ENCODE data around the gene PRR16.

The PRR16 gene

DNA sequence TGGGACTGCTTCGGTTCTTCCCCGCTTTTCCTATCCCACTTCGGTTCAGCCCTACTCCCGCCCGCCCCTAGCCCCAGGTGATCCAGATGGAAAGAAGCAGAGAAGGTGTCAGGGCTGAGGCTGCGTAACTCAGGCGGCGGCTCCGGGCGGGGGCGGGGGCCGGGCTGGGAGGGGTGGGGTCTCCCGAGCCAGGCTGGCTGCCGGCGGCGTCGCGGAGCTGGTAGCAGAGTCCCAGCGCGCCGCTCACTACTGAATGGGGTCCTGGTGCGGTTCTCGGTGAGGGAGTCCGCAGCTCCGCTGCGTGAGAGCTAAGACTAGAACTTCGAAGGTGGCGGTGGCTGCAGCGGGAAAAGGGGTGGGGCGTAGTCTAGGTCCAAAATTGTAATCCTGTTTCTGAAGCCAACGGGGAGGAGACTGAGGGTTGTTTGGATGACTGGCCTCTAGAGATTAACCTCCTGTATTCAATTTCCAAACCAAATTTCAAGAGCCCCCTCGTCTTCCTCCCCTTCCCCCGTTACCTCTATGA, 1.4 kb downstream of the PRR16 start:
- no peaks in the 10 kb centered on the region for H3K9me3 Mint-ChIP-seq
- H3K4me1 Mint-ChIP-seq, result peaks cover 20% of the 10 kb centered on the region
- TF ChIP-seq CTCF (IDR thresholded peaks at IDR 0.05; ENCODE audit: unreplicated experiment in 3 of 3), result no peak
- no peaks in the 10 kb centered on the region for H3K36me3 Mint-ChIP-seq (ENCODE audit: low read depth)
- H3K27me3 Mint-ChIP-seq (ENCODE audit: low read depth), result peaks cover 53% of the 10 kb centered on the region
- no peak overlapping the region for H3K27ac Mint-ChIP-seq
- peak overlapping the region; percentile 88 to 93 (median 93) for H3K4me3 Mint-ChIP-seq

DNA sequence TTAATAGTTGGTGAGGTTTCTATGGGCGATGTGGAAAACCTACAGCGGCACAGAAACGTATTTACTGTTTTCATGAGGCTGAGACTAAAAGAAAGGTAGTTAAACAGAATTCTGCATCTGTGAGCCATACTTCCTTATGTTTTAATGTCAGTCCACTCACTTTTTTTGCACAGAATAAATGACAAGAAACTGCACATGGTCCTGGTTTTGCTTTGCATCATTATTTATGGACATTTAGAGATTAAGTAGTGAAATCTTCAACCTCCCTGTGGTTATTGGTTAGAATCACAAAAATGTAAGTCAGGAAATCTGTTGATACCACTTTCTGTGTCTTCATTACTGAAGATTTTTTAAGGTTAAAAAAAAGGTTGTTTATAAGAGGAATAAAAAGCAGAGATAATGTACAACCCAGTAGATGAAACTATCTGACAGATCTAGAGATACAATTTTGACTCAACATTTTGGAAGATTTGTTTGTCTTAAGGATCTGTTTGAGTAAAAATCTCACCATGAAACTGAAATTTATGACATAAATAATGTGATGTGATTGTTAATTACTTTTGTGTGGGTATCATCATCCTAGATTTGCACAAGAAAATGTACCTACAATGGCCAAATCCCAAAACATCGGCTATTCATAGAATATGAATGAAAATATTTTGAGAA, 2.4 kb downstream of the PRR16 start:
- peak overlapping the region; percentile 88 to 93 (median 93) for H3K4me3 Mint-ChIP-seq
- H3K27ac Mint-ChIP-seq, result no peak overlapping the region
- peaks cover 20% of the 10 kb centered on the region for H3K4me1 Mint-ChIP-seq
- H3K36me3 Mint-ChIP-seq (ENCODE audit: low read depth), result no peaks in the 10 kb centered on the region
- TF ChIP-seq CTCF (IDR thresholded peaks at IDR 0.05; ENCODE audit: unreplicated experiment in 3 of 3), result no peak
- peaks cover 51% of the 10 kb centered on the region for H3K27me3 Mint-ChIP-seq (ENCODE audit: low read depth)
- H3K9me3 Mint-ChIP-seq, result no peaks in the 10 kb centered on the region

- no peaks in the 10 kb centered on the region for H3K4me1 Mint-ChIP-seq
- peaks cover 3% of the 10 kb centered on the region for H3K27me3 Mint-ChIP-seq (ENCODE audit: low read depth)
- H3K27ac Mint-ChIP-seq, result no peak overlapping the region
- no peak for TF ChIP-seq CTCF (IDR thresholded peaks at IDR 0.05; ENCODE audit: unreplicated experiment in 3 of 3)
- H3K36me3 Mint-ChIP-seq (ENCODE audit: low read depth), result no peaks in the 10 kb centered on the region
- no peaks in the 10 kb centered on the region for H3K9me3 Mint-ChIP-seq
- H3K4me3 Mint-ChIP-seq, result no peak overlapping the region
Measured at GRCh38 chr5:120471971-120472370, 7.9 kb downstream of the PRR16 start.

DNA sequence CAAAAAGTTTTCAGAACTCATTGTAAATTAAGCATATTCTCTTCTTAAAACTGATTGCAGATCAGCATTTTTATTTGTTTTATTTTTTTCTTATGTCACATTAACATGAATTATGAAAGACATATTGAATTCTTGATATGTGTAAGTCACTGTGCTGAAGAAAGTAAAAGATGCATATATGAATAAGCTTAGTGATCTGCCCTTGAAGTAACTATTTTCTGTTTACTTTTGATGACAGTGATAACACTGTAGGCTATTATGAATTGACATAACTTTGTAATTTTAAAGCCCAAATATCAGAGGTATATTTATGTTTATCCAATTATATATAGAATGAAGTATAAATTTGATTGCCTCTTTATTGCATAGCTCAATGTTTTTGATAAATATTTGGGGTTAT, 8.8 kb downstream of the PRR16 start:
- H3K9me3 Mint-ChIP-seq, result no peaks in the 10 kb centered on the region
- no peaks in the 10 kb centered on the region for H3K36me3 Mint-ChIP-seq (ENCODE audit: low read depth)
- TF ChIP-seq CTCF (IDR thresholded peaks at IDR 0.05; ENCODE audit: unreplicated experiment in 3 of 3), result no peak
- no peaks in the 10 kb centered on the region for H3K4me1 Mint-ChIP-seq
- H3K27me3 Mint-ChIP-seq (ENCODE audit: low read depth), result no peaks in the 10 kb centered on the region
- no peak overlapping the region for H3K4me3 Mint-ChIP-seq
- no peak overlapping the region for H3K27ac Mint-ChIP-seq

DNA sequence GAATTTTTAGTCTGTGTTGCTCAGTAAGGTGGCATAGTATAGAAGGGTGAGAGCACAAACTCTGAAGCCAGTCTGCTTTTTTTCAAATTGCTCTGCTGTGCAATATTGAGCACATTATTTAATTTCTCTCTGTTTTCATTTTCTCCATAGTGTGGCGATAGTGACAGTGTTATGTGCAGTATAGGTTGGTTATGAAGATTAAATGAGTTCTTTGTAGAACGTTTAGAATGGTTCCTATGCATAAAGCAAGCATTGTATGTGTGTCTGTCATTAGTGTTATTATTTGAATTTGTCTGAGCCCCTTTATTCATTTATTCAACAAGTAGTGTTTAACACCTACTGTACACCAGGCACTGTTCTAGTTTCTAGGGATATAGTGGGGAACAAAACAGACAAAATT, 9.2 kb downstream of the PRR16 start:
- Mint-ChIP-seq H3K27ac (no peak overlapping the region), H3K9me3 (no peaks in the 10 kb centered on the region), H3K27me3 (ENCODE audit: low read depth) (no peaks in the 10 kb centered on the region), H3K4me1 (no peaks in the 10 kb centered on the region), H3K4me3 (no peak overlapping the region), H3K36me3 (ENCODE audit: low read depth) (no peaks in the 10 kb centered on the region)
- TF ChIP-seq CTCF (IDR thresholded peaks at IDR 0.05; ENCODE audit: unreplicated experiment in 3 of 3), result no peak

GRCh38 chr5:120476063-120476462, 12.0 kb downstream of the PRR16 start:
- H3K27me3 Mint-ChIP-seq (ENCODE audit: low read depth), result no peaks in the 10 kb centered on the region
- H3K27ac Mint-ChIP-seq, result no peak overlapping the region
- no peaks in the 10 kb centered on the region for H3K36me3 Mint-ChIP-seq (ENCODE audit: low read depth)
- TF ChIP-seq CTCF (IDR thresholded peaks at IDR 0.05; ENCODE audit: unreplicated experiment in 3 of 3), result no peak
- H3K9me3 Mint-ChIP-seq, result no peaks in the 10 kb centered on the region
- no peak overlapping the region for H3K4me3 Mint-ChIP-seq
- peaks cover 5% of the 10 kb centered on the region for H3K4me1 Mint-ChIP-seq

Data from nephron (organoid).